HG03439 (cell line): ENCODE results near the gene OR4M2.
"Not testable (repeated sequence)": the region's sequence is repeated elsewhere in the genome, so short reads cannot be mapped to it uniquely, and the experiment has no call there.

Experiments used
- ATAC-seq: cut with Tn5 transposase; IDR thresholded peaks from one replicate; pipeline ENCODE4 v1.9.1; 2021; ENCODE audit warnings: mild to moderate bottlenecking, moderate library complexity; ENCODE audit not compliant: unreplicated experiment

OR4M2 gene, protein sequence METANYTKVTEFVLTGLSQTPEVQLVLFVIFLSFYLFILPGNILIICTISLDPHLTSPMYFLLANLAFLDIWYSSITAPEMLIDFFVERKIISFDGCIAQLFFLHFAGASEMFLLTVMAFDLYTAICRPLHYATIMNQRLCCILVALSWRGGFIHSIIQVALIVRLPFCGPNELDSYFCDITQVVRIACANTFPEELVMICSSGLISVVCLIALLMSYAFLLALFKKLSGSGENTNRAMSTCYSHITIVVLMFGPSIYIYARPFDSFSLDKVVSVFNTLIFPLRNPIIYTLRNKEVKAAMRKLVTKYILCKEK

DNA sequence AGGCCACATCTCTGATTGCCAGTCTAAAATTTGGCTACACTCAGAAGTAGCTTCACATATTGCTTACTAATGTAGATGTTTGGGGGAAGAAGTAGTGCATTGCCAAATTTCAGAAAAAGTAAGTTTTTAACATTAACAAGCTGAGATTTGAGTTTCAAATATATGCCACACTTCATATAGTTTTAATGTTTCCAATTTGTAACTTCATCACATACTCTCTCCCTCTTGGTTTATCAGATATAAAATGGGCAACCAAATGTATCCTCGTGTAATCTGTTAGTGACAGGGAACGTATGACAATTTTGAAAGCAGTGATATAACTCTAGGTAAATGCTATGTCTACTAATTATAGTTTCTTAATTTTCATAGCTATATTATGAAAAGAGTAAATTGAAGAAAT lies at the start of gene OR4M2:
OR4M2 (plus strand) TSS at position 301 of the 400 bp plus-strand sequence; CDS start at position 399, 98 bp downstream.
- not testable (repeated sequence) for ATAC-seq

DNA sequence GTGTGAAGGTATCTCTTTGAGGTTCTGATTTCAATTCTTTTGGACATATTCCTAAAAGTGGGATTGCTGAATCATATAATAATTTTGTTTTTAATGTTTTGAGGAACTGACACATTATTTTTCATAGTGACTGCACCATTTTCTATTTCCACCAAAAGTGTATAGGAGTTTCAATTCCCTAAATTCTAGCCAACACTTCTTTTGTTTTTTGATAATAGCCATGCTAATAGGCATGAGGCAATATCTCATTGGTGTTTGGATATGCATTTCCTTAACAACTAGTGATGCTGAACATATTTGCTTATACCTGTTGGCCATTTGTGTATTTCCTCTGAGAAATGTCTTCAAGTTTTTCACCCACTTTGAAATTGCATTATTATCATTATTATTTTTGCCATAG lies 11.1 kb upstream of the OR4M2 start:
- ATAC-seq, result not testable (repeated sequence)

DNA sequence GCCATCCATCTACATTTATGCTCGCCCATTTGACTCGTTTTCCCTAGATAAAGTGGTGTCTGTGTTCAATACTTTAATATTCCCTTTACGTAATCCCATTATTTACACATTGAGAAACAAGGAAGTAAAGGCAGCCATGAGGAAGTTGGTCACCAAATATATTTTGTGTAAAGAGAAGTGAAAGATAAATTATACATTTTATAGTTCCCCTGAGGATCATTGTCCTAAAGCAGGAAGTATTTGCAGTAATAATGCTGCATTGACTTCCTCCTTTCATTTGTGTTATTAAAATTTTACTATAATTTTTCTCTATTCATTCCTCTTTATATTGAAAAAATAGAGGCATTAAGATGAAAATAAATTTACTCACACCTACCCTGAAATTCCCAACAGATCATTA lies 1.1 kb downstream of the OR4M2 start:
- not testable (repeated sequence) for ATAC-seq

DNA sequence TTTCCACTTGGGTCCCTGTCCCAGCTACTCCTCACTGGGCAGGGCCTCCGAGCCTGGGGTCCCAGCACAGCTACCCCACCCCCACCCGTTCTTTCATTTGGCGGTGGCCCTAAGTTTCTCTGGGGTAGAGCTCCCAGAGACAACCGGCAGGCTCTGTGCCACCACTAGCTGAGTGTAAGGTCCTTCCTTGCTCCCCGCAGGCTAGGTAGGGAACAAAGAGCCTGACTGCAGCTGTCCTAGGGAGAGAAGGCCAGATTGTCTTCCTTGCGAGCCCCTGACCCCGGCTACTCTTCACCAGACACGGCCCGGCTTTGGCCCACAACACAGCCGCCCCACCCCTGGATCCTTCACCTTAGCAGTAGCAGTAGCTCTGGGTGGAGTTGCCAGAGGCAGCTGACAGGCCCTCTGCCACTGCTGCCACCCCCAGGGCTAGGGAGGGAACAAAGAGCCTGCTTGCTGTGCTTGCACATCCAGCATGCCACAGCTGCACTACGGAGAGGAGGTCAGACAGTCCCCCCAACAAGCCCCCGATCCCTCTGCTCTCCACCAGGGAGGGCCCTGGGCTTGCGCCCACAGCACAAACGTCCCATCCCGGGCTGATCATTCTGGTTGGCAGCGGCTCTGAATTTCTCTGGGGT lies 18.4 kb downstream of the OR4M2 start:
- ATAC-seq, result not testable (repeated sequence)

DNA sequence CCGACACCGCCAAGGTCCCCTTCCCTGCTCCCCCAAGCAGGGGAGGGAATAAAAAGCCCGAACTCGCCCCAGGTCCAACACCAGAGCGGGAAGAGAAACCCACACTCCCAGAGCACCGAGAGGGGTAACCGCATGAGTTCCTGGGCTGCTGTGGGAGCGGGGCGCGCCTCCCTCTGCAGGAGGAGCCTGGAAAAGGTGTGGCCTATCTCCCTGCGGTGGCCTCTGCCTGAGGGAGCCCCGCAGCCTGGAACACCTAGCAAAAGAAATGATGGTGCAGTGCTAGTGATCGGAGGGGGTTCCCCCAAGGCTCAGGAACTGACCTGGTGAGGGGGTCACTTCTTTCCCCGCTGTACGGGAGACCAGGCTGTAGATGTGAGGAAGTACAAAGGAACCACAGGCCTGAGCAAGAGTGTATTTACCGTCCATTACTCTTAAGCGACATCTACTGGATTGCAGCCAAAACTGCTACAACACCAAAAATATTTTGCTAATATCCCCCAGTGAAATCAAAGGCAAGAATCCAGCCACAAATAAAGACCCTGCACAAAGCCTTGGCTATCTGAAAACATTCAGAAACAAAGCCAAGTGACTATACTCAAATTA lies 19.1 kb downstream of the OR4M2 start:
- ATAC-seq, result peak; percentile 88

DNA sequence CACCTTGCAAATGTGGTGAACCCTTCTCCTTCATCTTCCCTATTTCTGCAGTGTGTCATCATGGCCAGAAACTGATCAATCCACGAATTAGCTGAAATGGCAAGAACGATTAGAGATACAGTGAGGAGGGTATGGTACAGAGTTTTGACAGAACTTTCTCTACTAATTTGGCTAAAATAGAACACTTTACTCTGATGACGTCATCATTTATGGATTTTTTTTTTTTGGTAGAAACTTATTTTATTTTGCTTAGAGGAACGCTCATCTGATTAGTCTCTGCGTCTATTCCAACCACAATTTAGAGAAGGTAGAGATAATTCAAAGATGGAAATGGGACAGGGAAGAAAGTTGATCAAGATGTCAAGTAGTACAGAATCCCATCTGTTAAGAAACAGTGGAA lies 41.7 kb downstream of the OR4M2 start:
- ATAC-seq, result not testable (repeated sequence)
